Mesenchymal stem cell (in vitro differentiated cells and primary cell): ENCODE results near the gene TMED8.

Source experiments
- DNase-seq: peaks from one replicate; pipeline ENCODE4 v3.0.0-alpha.2; 2013
- H2AFZ ChIP-seq: one replicate; pipeline ENCODE4 v1.6.1; 2013; ENCODE audit warnings: low read depth, mild to moderate bottlenecking, control low read depth, inconsistent platforms, low read length, moderate library complexity
- H2AK5ac ChIP-seq: 2 replicates; pipeline ENCODE4 v1.6.1; 2013; ENCODE audit warnings: low read length, moderate library complexity, mild to moderate bottlenecking, inconsistent platforms; ENCODE audit not compliant: severe bottlenecking
- H2BK120ac ChIP-seq: one replicate; pipeline ENCODE4 v1.6.1; 2013; ENCODE audit warnings: low read depth, mild to moderate bottlenecking, inconsistent platforms, low read length, moderate library complexity
- H2BK12ac ChIP-seq, 2 experiments: one replicate each; pipeline ENCODE4 v1.6.1; 2013; ENCODE audit warnings: inconsistent platforms in 2 of 2, low read length in 2 of 2, mild to moderate bottlenecking in 2 of 2, moderate library complexity in 2 of 2, control low read depth in 1 of 2
- H2BK15ac ChIP-seq: one replicate; pipeline ENCODE4 v1.6.1; 2013; ENCODE audit warnings: mild to moderate bottlenecking, low read depth, inconsistent platforms; ENCODE audit not compliant: poor library complexity, severe bottlenecking
- H2BK5ac ChIP-seq: 2 replicates; pipeline ENCODE4 v1.6.1; 2013; ENCODE audit warnings: low read depth, mild to moderate bottlenecking, low read length, control low read depth, inconsistent platforms; ENCODE audit not compliant: poor library complexity, severe bottlenecking
- H3K14ac ChIP-seq, 2 experiments: one replicate each; pipeline ENCODE4 v1.6.1; 2013; ENCODE audit warnings: inconsistent platforms in 2 of 2, low read length in 2 of 2, control low read depth in 1 of 2, mild to moderate bottlenecking in 1 of 2, moderate library complexity in 1 of 2
- H3K18ac ChIP-seq, 2 experiments: one replicate each; pipeline ENCODE4 v1.6.1; 2013; ENCODE audit warnings: inconsistent platforms in 2 of 2, low read length in 2 of 2, control low read depth in 1 of 2, low read depth in 1 of 2, mild to moderate bottlenecking in 1 of 2
- H3K23ac ChIP-seq, 2 experiments: one replicate each; pipeline ENCODE4 v1.6.1; 2013; ENCODE audit warnings: inconsistent platforms in 2 of 2, low read length in 2 of 2, mild to moderate bottlenecking in 2 of 2, moderate library complexity in 2 of 2, control low read depth in 1 of 2
- H3K27ac ChIP-seq: 2 replicates; pipeline ENCODE4 v1.5.1; 2013; ENCODE audit warnings: mild to moderate bottlenecking, moderate library complexity, low read length, control low read depth, inconsistent platforms; ENCODE audit not compliant: poor library complexity, severe bottlenecking
- H3K27me3 ChIP-seq, 2 experiments: 2 replicates each; pipeline versions ENCODE4 v1.6.1 to v1.7.0; 2013; ENCODE audit warnings: low read length in 2 of 2, mild to moderate bottlenecking in 2 of 2, moderate library complexity in 2 of 2, control low read depth in 1 of 2, inconsistent platforms in 1 of 2; ENCODE audit not compliant: control insufficient read depth in 1 of 2, insufficient read depth in 1 of 2
- H3K36me3 ChIP-seq, 2 experiments: 2 replicates each; pipeline versions ENCODE4 v1.6.1 to v1.7.0; 2013; ENCODE audit warnings: low read length in 2 of 2, control low read depth in 1 of 2, inconsistent platforms in 1 of 2, low read depth in 1 of 2, mild to moderate bottlenecking in 1 of 2; ENCODE audit not compliant: insufficient read depth in 2 of 2, control insufficient read depth in 1 of 2
- H3K4ac ChIP-seq, 2 experiments: one replicate each; pipeline ENCODE4 v1.6.1; 2013; ENCODE audit warnings: inconsistent platforms in 2 of 2, low read length in 2 of 2, mild to moderate bottlenecking in 2 of 2, moderate library complexity in 2 of 2, control low read depth in 1 of 2, low read depth in 1 of 2
- H3K4me1 ChIP-seq: 2 replicates; pipeline ENCODE4 v1.6.1; 2013; ENCODE audit warnings: low read depth, low read length, control low read depth; ENCODE audit not compliant: control insufficient read depth, insufficient read depth
- H3K4me2 ChIP-seq: 2 replicates; pipeline ENCODE4 v1.6.1; 2013; ENCODE audit warnings: low read length, mild to moderate bottlenecking, inconsistent platforms; ENCODE audit not compliant: poor library complexity, severe bottlenecking
- H3K4me3 ChIP-seq, 2 experiments: 2 replicates each; pipeline versions ENCODE4 v1.5.1 to v1.7.0; 2013; ENCODE audit warnings: low read length in 2 of 2, mild to moderate bottlenecking in 2 of 2, control low read depth in 1 of 2, low read depth in 1 of 2; ENCODE audit not compliant: insufficient read depth in 1 of 2
- H3K79me1 ChIP-seq: replicated peaks from 2 replicates; pipeline ENCODE4 v1.6.1; 2013; ENCODE audit warnings: mild to moderate bottlenecking, control low read depth, low read length, inconsistent platforms; ENCODE audit not compliant: poor library complexity, severe bottlenecking
- H3K9ac ChIP-seq: 2 replicates; pipeline ENCODE4 v1.7.0; 2013; ENCODE audit warnings: mild to moderate bottlenecking, low read length, moderate library complexity
- H3K9me3 ChIP-seq: 2 replicates; pipeline ENCODE4 v1.7.0; 2013; ENCODE audit warnings: mild to moderate bottlenecking, low read length; ENCODE audit not compliant: control insufficient read depth
- H4K8ac ChIP-seq: one replicate; pipeline ENCODE4 v1.6.1; 2013; ENCODE audit warnings: inconsistent platforms, mild to moderate bottlenecking, low read length, moderate library complexity
- H4K91ac ChIP-seq: one replicate; pipeline ENCODE4 v1.6.1; 2013; ENCODE audit warnings: mild to moderate bottlenecking, low read length, inconsistent platforms
- WGBS: methylation state at CpG from one replicate; pipeline ENCODE4 v1.1.7; 2013; ENCODE audit warnings: mixed read lengths; 5-methylcytosine and 5-hydroxymethylcytosine counted together

TMED8 gene

GRCh38 chr14:77355811-77356210 lies 21.1 kb downstream of the TMED8 start:
- H2BK15ac ChIP-seq, result no peak overlapping the region
- H3K4me1 ChIP-seq, result no peaks in the 10 kb centered on the region
- no peak overlapping the region for H3K4ac ChIP-seq
- no peak overlapping the region for H3K9ac ChIP-seq
- H4K91ac ChIP-seq, result no peak overlapping the region
- peaks cover 8% of the 10 kb centered on the region for H3K79me1 ChIP-seq
- no peak overlapping the region for H3K4me2 ChIP-seq
- H2BK120ac ChIP-seq, result no peak overlapping the region
- H2AFZ ChIP-seq, result no peak overlapping the region
- no peak overlapping the region for H3K4me3 ChIP-seq
- no peak overlapping the region for H2BK5ac ChIP-seq
- no peaks in the 10 kb centered on the region for H3K9me3 ChIP-seq
- no peak overlapping the region for H3K23ac ChIP-seq
- H3K18ac ChIP-seq, result no peak overlapping the region
- no peak for DNase-seq
- H2AK5ac ChIP-seq, result no peak overlapping the region
- no peaks in the 10 kb centered on the region for H3K27me3 ChIP-seq
- no peak overlapping the region for H3K14ac ChIP-seq
- H3K27ac ChIP-seq, result no peak overlapping the region
- H2BK12ac ChIP-seq, result no peak overlapping the region
- peaks cover 0 to 2% of the 10 kb centered on the region in 2 experiments for H3K36me3 ChIP-seq
- no peak overlapping the region for H4K8ac ChIP-seq
- WGBS, result 95% methylated on average over 4 of the region's 4 CpGs

GRCh38 chr14:77353469-77354141 lies 23.3 kb downstream of the TMED8 start:
- H4K91ac ChIP-seq, result no peak overlapping the region
- no peak overlapping the region for H2BK120ac ChIP-seq
- H3K27ac ChIP-seq, result no peak overlapping the region
- H3K9ac ChIP-seq, result no peak overlapping the region
- no peak overlapping the region for H2BK12ac ChIP-seq
- H2BK5ac ChIP-seq, result no peak overlapping the region
- no peaks in the 10 kb centered on the region for H3K27me3 ChIP-seq
- H3K4me2 ChIP-seq, result no peak overlapping the region
- no peaks in the 10 kb centered on the region for H3K4me1 ChIP-seq
- H3K36me3 ChIP-seq, result peaks cover 0 to 18% of the 10 kb centered on the region in 2 experiments
- no peak overlapping the region for H4K8ac ChIP-seq
- WGBS, result 92% methylated on average over 4 of the region's 5 CpGs
- H3K23ac ChIP-seq, result no peak overlapping the region
- no peak for DNase-seq
- no peak overlapping the region for H3K18ac ChIP-seq
- H2BK15ac ChIP-seq, result no peak overlapping the region
- no peak overlapping the region for H2AFZ ChIP-seq
- no peak overlapping the region for H3K4ac ChIP-seq
- no peak overlapping the region for H2AK5ac ChIP-seq
- no peaks in the 10 kb centered on the region for H3K9me3 ChIP-seq
- peaks cover 10% of the 10 kb centered on the region for H3K79me1 ChIP-seq
- no peak overlapping the region for H3K14ac ChIP-seq
- H3K4me3 ChIP-seq, result no peak overlapping the region

- Histone ChIP-seq H3K9me3 (no peaks in the 10 kb centered on the region), H3K27ac (no peak overlapping the region), H3K4me1 (no peaks in the 10 kb centered on the region), H3K18ac (no peak overlapping the region), H2AFZ (no peak overlapping the region), H3K4me3 (no peak overlapping the region), H3K4ac (no peak overlapping the region), H4K91ac (no peak overlapping the region), H2BK12ac (no peak overlapping the region), H3K14ac (no peak overlapping the region), H2BK120ac (no peak overlapping the region), H2BK5ac (no peak overlapping the region), H2AK5ac (no peak overlapping the region), H2BK15ac (no peak overlapping the region), H3K4me2 (no peak overlapping the region), H3K79me1 (peaks cover 9% of the 10 kb centered on the region), H3K23ac (no peak overlapping the region), H3K9ac (no peak overlapping the region), H3K36me3 (peaks cover 0 to 34% of the 10 kb centered on the region in 2 experiments), H3K27me3 (no peaks in the 10 kb centered on the region), H4K8ac (no peak overlapping the region)
- WGBS, result 100% methylated on average over 1 of the region's 3 CpGs
- no peak for DNase-seq
Measured at GRCh38 chr14:77347751-77348150, 29.1 kb downstream of the TMED8 start.

GRCh38 chr14:77346495-77346894 lies 30.4 kb downstream of the TMED8 start:
- Histone ChIP-seq H2BK15ac (no peak overlapping the region), H3K14ac (no peak overlapping the region), H3K9me3 (no peaks in the 10 kb centered on the region), H3K23ac (no peak overlapping the region), H2BK5ac (no peak overlapping the region), H2BK120ac (no peak overlapping the region), H3K4me2 (no peak overlapping the region), H3K4ac (no peak overlapping the region), H4K8ac (no peak overlapping the region), H2AFZ (no peak overlapping the region), H3K18ac (no peak overlapping the region), H3K36me3 (peaks cover 4 to 46% of the 10 kb centered on the region in 2 experiments), H3K27ac (no peak overlapping the region), H3K4me1 (no peaks in the 10 kb centered on the region), H3K27me3 (no peaks in the 10 kb centered on the region), H3K9ac (no peak overlapping the region), H3K4me3 (no peak overlapping the region), H2AK5ac (no peak overlapping the region), H3K79me1 (peaks cover 9% of the 10 kb centered on the region), H2BK12ac (no peak overlapping the region), H4K91ac (no peak overlapping the region)
- 75% methylated on average over 2 of the region's 2 CpGs for WGBS
- no peak for DNase-seq
